AG09309 (cell line): ENCODE results near the gene ERC1.

ENCODE experiments used
- DNase-seq: peaks from one replicate; pipeline ENCODE4 v3.0.0-alpha.2; 2010; ENCODE audit warnings: low read depth
- H3K4me3 ChIP-seq: 2 replicates; pipeline ENCODE4 v1.5.1; 2011; ENCODE audit warnings: mild to moderate bottlenecking, low read depth, low read length, moderate library complexity; ENCODE audit not compliant: control insufficient read depth
- CTCF ChIP-seq: IDR thresholded peaks from 2 replicates; pipeline ENCODE4 v1.5.1; 2011; ENCODE audit warnings: mild to moderate bottlenecking, low read depth, low read length, inconsistent platforms; ENCODE audit not compliant: insufficient read depth, control insufficient read depth; ENCODE audit errors: missing control alignments

The ERC1 gene

GRCh38 chr12:1421091-1421846 is 430.2 kb downstream of the ERC1 start:
- no peak overlapping the region for H3K4me3 ChIP-seq
- TF ChIP-seq CTCF, result no peak
- DNase-seq, result no peak

DNA sequence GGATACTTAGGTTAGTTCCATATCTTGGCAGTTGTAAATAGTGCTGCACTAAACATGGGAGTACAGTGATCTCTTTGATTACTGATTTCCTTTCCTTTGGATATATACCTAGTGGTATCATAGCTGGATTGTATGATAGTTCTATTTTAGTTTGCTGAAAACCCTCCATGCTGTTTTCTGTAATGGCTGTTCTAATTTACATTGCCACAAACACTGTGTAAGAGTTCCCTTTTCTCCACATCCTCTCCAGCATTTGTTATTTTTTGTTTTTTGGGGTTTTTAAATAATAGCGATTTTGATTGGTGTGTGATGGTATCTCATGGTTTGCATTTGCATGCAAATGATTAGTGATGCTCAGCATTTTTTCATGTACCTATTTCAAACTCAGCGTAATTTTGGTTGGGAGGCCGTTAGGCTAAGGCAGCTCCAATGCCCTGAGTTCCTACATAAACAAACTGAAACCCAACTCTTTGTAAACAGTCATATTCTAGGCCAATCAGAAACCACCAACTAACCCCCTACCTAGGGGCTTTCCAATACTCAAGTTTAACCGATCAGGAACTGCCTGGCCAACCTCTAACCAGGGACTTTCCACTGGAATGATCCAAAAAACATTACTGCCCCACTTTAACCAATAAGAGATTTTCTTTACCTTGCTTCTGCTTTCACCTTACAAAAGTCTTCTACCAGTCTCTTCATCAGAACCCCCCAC is 431.7 kb downstream of the ERC1 start:
- DNase-seq, result no peak
- no peak overlapping the region for H3K4me3 ChIP-seq
- no peak for TF ChIP-seq CTCF

GRCh38 chr12:1424674-1425395 is 433.8 kb downstream of the ERC1 start:
- DNase-seq, result no peak
- no peak overlapping the region for H3K4me3 ChIP-seq
- no peak for TF ChIP-seq CTCF

DNA sequence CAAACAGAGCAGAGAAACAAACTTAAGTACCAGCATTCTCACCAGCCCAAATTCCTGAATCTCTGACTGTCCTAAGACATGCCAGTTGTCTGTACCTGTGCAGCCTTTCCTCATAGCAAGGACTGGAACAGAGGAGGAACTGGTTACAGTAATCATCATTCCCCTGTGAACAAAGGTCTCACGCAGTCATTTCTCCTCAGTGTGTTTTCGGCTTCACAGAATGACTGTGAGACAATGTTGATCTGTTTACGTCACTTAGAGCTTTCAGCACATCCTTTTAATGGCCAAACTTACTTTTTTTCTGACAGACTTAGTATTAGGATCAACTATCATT is 434.3 kb downstream of the ERC1 start:
- no peak overlapping the region for H3K4me3 ChIP-seq
- TF ChIP-seq CTCF, result no peak
- DNase-seq, result no peak

DNA sequence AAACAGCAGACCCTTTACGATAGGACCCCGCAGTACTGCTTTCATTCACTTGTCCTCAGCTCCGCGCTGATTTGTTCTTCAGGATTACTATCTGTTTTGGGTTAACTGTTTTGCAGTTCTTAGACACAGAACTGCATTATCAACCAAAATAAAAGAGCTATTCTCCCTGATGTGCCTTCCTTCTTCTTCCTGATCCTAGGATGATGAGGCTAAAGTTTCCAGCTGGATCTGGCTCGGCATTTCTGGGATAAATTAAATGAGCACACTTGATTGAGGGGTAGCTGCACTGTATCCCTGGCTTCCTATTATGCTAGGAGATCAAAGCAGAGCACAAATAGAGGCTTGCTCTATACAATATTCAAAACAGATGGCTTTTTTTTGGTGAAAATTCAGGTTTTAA is 437.6 kb downstream of the ERC1 start:
- H3K4me3 ChIP-seq, result no peak overlapping the region
- DNase-seq, result no peak
- TF ChIP-seq CTCF, result no peak

DNA sequence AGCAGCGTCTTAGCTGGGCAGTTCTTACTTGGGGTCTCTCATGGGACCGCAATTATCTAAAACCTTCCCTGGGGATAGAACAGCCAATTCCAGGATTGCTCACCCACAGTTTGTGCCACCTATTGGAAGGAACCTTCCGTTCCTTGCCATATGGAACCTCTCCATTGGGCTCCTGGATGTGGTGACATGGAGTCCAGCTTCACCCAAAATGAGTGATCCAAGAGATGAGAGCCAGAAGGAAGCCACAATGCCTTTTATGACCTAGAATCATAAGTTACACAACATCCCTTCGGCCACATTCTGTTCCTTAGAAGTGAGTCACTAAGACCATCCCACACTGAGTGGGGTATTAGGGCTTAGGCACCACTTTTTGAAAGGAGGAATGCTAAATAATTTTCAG is 439.0 kb downstream of the ERC1 start:
- no peak overlapping the region for H3K4me3 ChIP-seq
- TF ChIP-seq CTCF, result no peak
- DNase-seq, result peak; percentile 73
